Sigmoid colon (tissue), 3 donors: ENCODE data around the gene KCNQ5.

Experiments used
- POLR2A ChIP-seq, 2 donors: fragments of 450-650 bp; IDR thresholded peaks; one replicate each; pipeline ENCODE4 v1.6.1; 2016; ENCODE audit warnings: antibody characterized with exemption in 2 of 2, mild to moderate bottlenecking in 2 of 2, moderate library complexity in 2 of 2
- TF ChIP-seq, protein P1 (sequence below), 4 experiments: fragments of 450-650 bp in 3 of 4; fragments of 200-600 bp in 1 of 4; IDR thresholded peaks; one replicate each; pipeline ENCODE4 v1.5.1; 2016 to 2019; ENCODE audit warnings: antibody characterized with exemption in 4 of 4, mild to moderate bottlenecking in 3 of 4, moderate library complexity in 2 of 4

GRCh38 chr6:73085443-73085871, 463.6 kb downstream of the KCNQ5 start:
- TF ChIP-seq POLR2A (IDR thresholded peaks at IDR 0.05): no peak
- TF ChIP-seq, protein P1, sequence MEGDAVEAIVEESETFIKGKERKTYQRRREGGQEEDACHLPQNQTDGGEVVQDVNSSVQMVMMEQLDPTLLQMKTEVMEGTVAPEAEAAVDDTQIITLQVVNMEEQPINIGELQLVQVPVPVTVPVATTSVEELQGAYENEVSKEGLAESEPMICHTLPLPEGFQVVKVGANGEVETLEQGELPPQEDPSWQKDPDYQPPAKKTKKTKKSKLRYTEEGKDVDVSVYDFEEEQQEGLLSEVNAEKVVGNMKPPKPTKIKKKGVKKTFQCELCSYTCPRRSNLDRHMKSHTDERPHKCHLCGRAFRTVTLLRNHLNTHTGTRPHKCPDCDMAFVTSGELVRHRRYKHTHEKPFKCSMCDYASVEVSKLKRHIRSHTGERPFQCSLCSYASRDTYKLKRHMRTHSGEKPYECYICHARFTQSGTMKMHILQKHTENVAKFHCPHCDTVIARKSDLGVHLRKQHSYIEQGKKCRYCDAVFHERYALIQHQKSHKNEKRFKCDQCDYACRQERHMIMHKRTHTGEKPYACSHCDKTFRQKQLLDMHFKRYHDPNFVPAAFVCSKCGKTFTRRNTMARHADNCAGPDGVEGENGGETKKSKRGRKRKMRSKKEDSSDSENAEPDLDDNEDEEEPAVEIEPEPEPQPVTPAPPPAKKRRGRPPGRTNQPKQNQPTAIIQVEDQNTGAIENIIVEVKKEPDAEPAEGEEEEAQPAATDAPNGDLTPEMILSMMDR (IDR thresholded peaks at IDR 0.05): no peak
